Activated gamma-delta T cell treated with anti-CD3 and anti-CD28 coated beads, Interleukin-2, amount 50 U/mL, for 16 hours (primary cell): ENCODE data around the gene PIK3C3.

ENCODE experiments used
- DNase-seq: peaks from one replicate; pipeline ENCODE4 v3.0.0-alpha.2; 2020; ENCODE audit warnings: low read depth

The PIK3C3 gene

GRCh38 chr18:41954827-41955613, at the start of gene PIK3C3:
TSS of gene PIK3C3 (plus strand) at chr18:41955234. CDS start at chr18:41955292, 58 bp downstream.
- DNase-seq, result peak; percentile 96

GRCh38 chr18:41905786-41906527, 49.1 kb upstream of the PIK3C3 start:
- no peak for DNase-seq

- peak; percentile 11 for DNase-seq
These were observed 48.4 kb upstream of the PIK3C3 start for GRCh38 chr18:41906528-41907146.

GRCh38 chr18:41917181-41917580, 37.9 kb upstream of the PIK3C3 start:
- no peak for DNase-seq

- DNase-seq, result no peak
These were observed 33.3 kb upstream of the PIK3C3 start for GRCh38 chr18:41921770-41922169.

GRCh38 chr18:41922176-41922575, 32.9 kb upstream of the PIK3C3 start:
- no peak for DNase-seq

- DNase-seq, result no peak
These were observed 32.2 kb upstream of the PIK3C3 start for GRCh38 chr18:41922841-41923240.

GRCh38 chr18:41923446-41923845, 31.6 kb upstream of the PIK3C3 start:
- DNase-seq, result no peak

- DNase-seq, result no peak
These were observed 26.5 kb upstream of the PIK3C3 start for GRCh38 chr18:41928581-41928980.

- no peak for DNase-seq
These were observed 22.1 kb upstream of the PIK3C3 start for GRCh38 chr18:41932899-41933298.

- DNase-seq, result no peak
These were observed 21.3 kb upstream of the PIK3C3 start for GRCh38 chr18:41933778-41934177.

GRCh38 chr18:41936471-41937134, 18.4 kb upstream of the PIK3C3 start:
- no peak for DNase-seq

- DNase-seq, result no peak
These were observed 16.6 kb upstream of the PIK3C3 start for GRCh38 chr18:41938445-41938844.

GRCh38 chr18:41939326-41939725, 15.7 kb upstream of the PIK3C3 start:
- no peak for DNase-seq

- no peak for DNase-seq
These were observed 14.4 kb upstream of the PIK3C3 start for GRCh38 chr18:41940506-41941215.

GRCh38 chr18:41942254-41942653, 12.8 kb upstream of the PIK3C3 start:
- DNase-seq, result no peak

- DNase-seq, result no peak
These were observed 6.4 kb upstream of the PIK3C3 start for GRCh38 chr18:41948544-41949110.

- DNase-seq, result no peak
These were observed 5.7 kb upstream of the PIK3C3 start for GRCh38 chr18:41949206-41949920.

GRCh38 chr18:41955688-41956087, 654 bp downstream of the PIK3C3 start:
- no peak for DNase-seq

- DNase-seq, result no peak
These were observed 4.0 kb downstream of the PIK3C3 start for GRCh38 chr18:41959045-41959444.
